CD14-positive monocyte (primary cell): ENCODE results near the gene TMEM187. TPM values are rescaled to one million over a fixed set of nuclear protein-coding genes. Genes with fewer than 3 reads are reported as not detected.

ENCODE experiments used
- DNase-seq, 3 donors: peaks; one replicate each; pipeline ENCODE4 v3.0.0-alpha.2; 2011 to 2022
- H2AFZ ChIP-seq: 2 replicates; pipeline ENCODE4 v1.6.0; 2012; ENCODE audit warnings: mild to moderate bottlenecking, low read depth, low read length, inconsistent platforms; ENCODE audit not compliant: insufficient read depth, poor library complexity, severe bottlenecking
- H3K27ac ChIP-seq, 2 donors: 1 replicate in 1 of 2; 2 replicates in 1 of 2; pipeline ENCODE4 v1.5.1; 2012 to 2013; ENCODE audit warnings: low read length in 2 of 2, control low read depth in 1 of 2, inconsistent platforms in 1 of 2, low read depth in 1 of 2, mild to moderate bottlenecking in 1 of 2
- H3K27me3 ChIP-seq, 2 donors: one replicate each; pipeline versions ENCODE4 v1.6.0 to v1.6.1; 2011 to 2013; ENCODE audit warnings: low read length in 2 of 2; ENCODE audit not compliant: control insufficient read depth in 2 of 2, insufficient read depth in 2 of 2
- H3K36me3 ChIP-seq, 2 donors: replicated peaks in 1 of 2; 1 replicate in 1 of 2; 2 replicates in 1 of 2; pipeline versions ENCODE4 v1.5.1 to v1.6.1; 2012 to 2013; ENCODE audit warnings: low read length in 2 of 2, control low read depth in 1 of 2, inconsistent platforms in 1 of 2, mild to moderate bottlenecking in 1 of 2; ENCODE audit not compliant: insufficient read depth in 2 of 2, control insufficient read depth in 1 of 2
- H3K4me1 ChIP-seq, 2 donors: 1 replicate in 1 of 2; 2 replicates in 1 of 2; pipeline versions ENCODE4 v1.5.1 to v1.6.1; 2012 to 2013; ENCODE audit warnings: low read length in 2 of 2, control low read depth in 1 of 2, inconsistent platforms in 1 of 2, mild to moderate bottlenecking in 1 of 2, moderate library complexity in 1 of 2; ENCODE audit not compliant: insufficient read depth in 2 of 2, control insufficient read depth in 1 of 2
- H3K4me2 ChIP-seq: replicated peaks from 2 replicates; pipeline ENCODE3; 2012; ENCODE audit warnings: low read length, moderate library complexity, mild to moderate bottlenecking; ENCODE audit not compliant: poor library complexity, severe bottlenecking; ENCODE audit errors: extremely low read depth
- H3K4me3 ChIP-seq, 3 experiments: fragments of 200-600 bp in 1 of 3; sonication (generic) in 1 of 3; replicated peaks in 1 of 3; 1 replicate in 2 of 3; 2 replicates in 1 of 3; pipeline ENCODE4 v1.5.1; 2011 to 2013; ENCODE audit warnings: low read length in 3 of 3, mild to moderate bottlenecking in 3 of 3, control low read depth in 2 of 3, low read depth in 2 of 3, inconsistent platforms in 1 of 3, moderate library complexity in 1 of 3
- H3K79me2 ChIP-seq: 2 replicates; pipeline ENCODE4 v1.6.0; 2012; ENCODE audit warnings: mild to moderate bottlenecking, control low read depth, inconsistent platforms, low read length, moderate library complexity; ENCODE audit not compliant: insufficient read depth
- H3K9ac ChIP-seq: 2 replicates; pipeline ENCODE4 v1.6.0; 2017; ENCODE audit warnings: low read length, mild to moderate bottlenecking; ENCODE audit not compliant: insufficient read depth, poor library complexity, severe bottlenecking
- H3K9me3 ChIP-seq, 2 donors: replicated peaks in 1 of 2; 1 replicate in 1 of 2; 2 replicates in 1 of 2; pipeline versions ENCODE4 v1.5.1 to v1.6.1; 2012 to 2013; ENCODE audit warnings: low read length in 2 of 2, control low read depth in 1 of 2; ENCODE audit not compliant: control insufficient read depth in 1 of 2, insufficient read depth in 1 of 2
- H4K20me1 ChIP-seq: 2 replicates; pipeline ENCODE4 v1.6.0; 2012; ENCODE audit warnings: mild to moderate bottlenecking, low read length, control low read depth, moderate library complexity; ENCODE audit not compliant: insufficient read depth
- H3K27ac Mint-ChIP-seq, 7 donors: one replicate each; pipeline ENCODE4 v1.8.0; 2020; ENCODE audit warnings: mild to moderate bottlenecking in 7 of 7, mixed read lengths in 7 of 7, moderate library complexity in 6 of 7, inconsistent platforms in 2 of 7
- H3K27me3 Mint-ChIP-seq, 3 donors: one replicate each; pipeline ENCODE4 v1.8.0; 2021 to 2022; ENCODE audit warnings: low read depth in 3 of 3, mild to moderate bottlenecking in 3 of 3, mixed read lengths in 3 of 3, moderate library complexity in 3 of 3, inconsistent platforms in 1 of 3
- H3K36me3 Mint-ChIP-seq, 2 donors: one replicate each; pipeline ENCODE4 v1.8.0; 2020; ENCODE audit warnings: mixed read lengths in 2 of 2, inconsistent platforms in 1 of 2, mild to moderate bottlenecking in 1 of 2
- H3K4me1 Mint-ChIP-seq: one replicate; pipeline ENCODE4 v1.8.0; 2020; ENCODE audit warnings: mild to moderate bottlenecking, mixed read lengths
- H3K4me3 Mint-ChIP-seq, 2 donors: one replicate each; pipeline ENCODE4 v1.8.0; 2020; ENCODE audit warnings: mild to moderate bottlenecking in 2 of 2, mixed read lengths in 2 of 2, moderate library complexity in 1 of 2
- H3K9me3 Mint-ChIP-seq, 7 donors: one replicate each; pipeline ENCODE4 v1.8.0; 2020 to 2022; ENCODE audit warnings: mixed read lengths in 7 of 7, mild to moderate bottlenecking in 6 of 7, moderate library complexity in 6 of 7, inconsistent platforms in 2 of 7
- CTCF ChIP-seq: fragments of 200-600 bp; IDR thresholded peaks from one replicate; pipeline ENCODE4 v1.8.0; 2022; ENCODE audit warnings: antibody characterized with exemption, mild to moderate bottlenecking
- WGBS: methylation state at CpG from one replicate; pipeline ENCODE4 v1.1.5; 2013; ENCODE audit warnings: missing lambda C conversion rate; ENCODE audit not compliant: insufficient coverage; 5-methylcytosine and 5-hydroxymethylcytosine counted together
- intact Hi-C, 2 donors: fragments of 100-400 bp; cut with micrococcal nuclease; formaldehyde crosslinking; loops; one replicate each; pipeline versions ENCODE4 v1.15.0 to v1.15.1; 2023
- polyA plus RNA-seq, 3 donors: library from polyadenylated mRNA; depleted of rRNA in 1 of 3; unstranded in 2 of 3; stranded (reverse) in 1 of 3; fragments of 300-500 nt in 2 of 3; fragments of >200 nt in 1 of 3; fragmentation: Illumina TruSeq in 2 of 3; gene quantifications; 1 replicate in 2 of 3; 2 replicates in 1 of 3; pipeline ENCODE4 v1.2.3, GENCODE V29; 2012 to 2021

The TMEM187 gene
- polyA plus RNA-seq, 3 donors, result 2.8 to 10.3 (median 4.9) TPM

- no peaks in the 10 kb centered on the region for H3K36me3 Mint-ChIP-seq
- peaks cover 12 to 15% of the 10 kb centered on the region in 2 donors for H3K4me1 ChIP-seq
- H3K4me3 Mint-ChIP-seq, result no peak overlapping the region
- peaks cover 0 to under 1% of the 10 kb centered on the region in 2 donors for H3K27me3 ChIP-seq
- H3K27me3 Mint-ChIP-seq, result peaks cover 0 to 61% (median 0%) of the 10 kb centered on the region in 3 donors
- peaks cover 0 to 20% (median 4%) of the 10 kb centered on the region in 7 donors for H3K9me3 Mint-ChIP-seq
- H3K4me3 ChIP-seq, result no peak overlapping the region
- H3K27ac ChIP-seq, result no peak overlapping the region
- H3K4me1 Mint-ChIP-seq, result peaks cover 11% of the 10 kb centered on the region
- peak; percentile 11 for TF ChIP-seq CTCF
- no CpG with 5 or more reads among the region's 3 CpGs for WGBS
- H3K36me3 ChIP-seq, result no peaks in the 10 kb centered on the region
- H3K4me2 ChIP-seq, result no peak overlapping the region
- no peaks in the 10 kb centered on the region for H3K79me2 ChIP-seq
- peaks cover 0 to 6% of the 10 kb centered on the region in 2 donors for H3K9me3 ChIP-seq
- intact Hi-C loops, result no loop called here
- no peak for DNase-seq
- H4K20me1 ChIP-seq, result no peaks in the 10 kb centered on the region
- H3K9ac ChIP-seq, result no peak overlapping the region
- H2AFZ ChIP-seq, result no peak overlapping the region
- H3K27ac Mint-ChIP-seq, result peak overlapping the region in 1 of 7 donors; percentile 31
These were observed 18.5 kb downstream of the TMEM187 start for GRCh38 chrX:153991013-153991580.

GRCh38 chrX:153992180-153992579, 19.6 kb downstream of the TMEM187 start:
- H3K27me3 ChIP-seq, result peaks cover 0 to 10% of the 10 kb centered on the region in 2 donors
- H3K4me3 ChIP-seq, result no peak overlapping the region
- H4K20me1 ChIP-seq, result no peaks in the 10 kb centered on the region
- H3K4me1 ChIP-seq, result peaks cover 12 to 13% of the 10 kb centered on the region in 2 donors
- no peak overlapping the region for H3K9ac ChIP-seq
- no peaks in the 10 kb centered on the region for H3K79me2 ChIP-seq
- peak overlapping the region; percentile 30 to 43 for H3K4me3 Mint-ChIP-seq
- H2AFZ ChIP-seq, result no peak overlapping the region
- peak overlapping the region in 3 of 7 donors; percentile 2 to 63 (median 57) for H3K27ac Mint-ChIP-seq
- peaks cover 0 to 6% of the 10 kb centered on the region in 2 donors for H3K9me3 ChIP-seq
- H3K36me3 Mint-ChIP-seq, result no peaks in the 10 kb centered on the region
- WGBS, result no CpG with 5 or more reads among the region's 8 CpGs
- peaks cover 0 to 14% (median 4%) of the 10 kb centered on the region in 7 donors for H3K9me3 Mint-ChIP-seq
- no peaks in the 10 kb centered on the region for H3K36me3 ChIP-seq
- peak in 2 of 3 donors; percentile 39 to 57 for DNase-seq
- TF ChIP-seq CTCF, result no peak
- H3K27ac ChIP-seq, result no peak overlapping the region
- H3K4me2 ChIP-seq, result peak overlapping the region; percentile 19
- peaks cover 0 to 58% (median 0%) of the 10 kb centered on the region in 3 donors for H3K27me3 Mint-ChIP-seq
- H3K4me1 Mint-ChIP-seq, result peaks cover 8% of the 10 kb centered on the region
- intact Hi-C loops, result no loop called here
